NCI-H526 (cell line): ENCODE data around the gene LSM7.

Source experiments
- DNase-seq, 2 experiments: peaks; one replicate each; lab custom pipeline; 2025; lab: John Stamatoyannopoulos, UW

Gene LSM7

GRCh38 chr19:2328401-2329148 is at the start of gene LSM7, which contains the start of gene SPPL2B:
Gene LSM7, minus strand, starts transcription at chr19:2328586. Its CDS starts 20 bp downstream, at chr19:2328566.
Gene SPPL2B, plus strand, starts transcription at chr19:2328684. Its CDS starts 26 bp downstream, at chr19:2328710.
- DNase-seq: peak; percentile 53 to 87

GRCh38 chr19:2376784-2377519 is 48.6 kb upstream of the LSM7 start:
- no peak for DNase-seq

GRCh38 chr19:2375353-2376121 is 47.2 kb upstream of the LSM7 start:
- no peak for DNase-seq

GRCh38 chr19:2374808-2375207 is 46.4 kb upstream of the LSM7 start:
- no peak for DNase-seq

- DNase-seq: no peak
Observed at GRCh38 chr19:2372076-2372612, 43.8 kb upstream of the LSM7 start.

GRCh38 chr19:2371656-2372055 is 43.3 kb upstream of the LSM7 start:
- no peak for DNase-seq

GRCh38 chr19:2365201-2365970 is 37.0 kb upstream of the LSM7 start:
- DNase-seq: no peak

- DNase-seq: no peak
Observed at GRCh38 chr19:2363419-2363818, 35.0 kb upstream of the LSM7 start.

GRCh38 chr19:2362970-2363300 is 34.5 kb upstream of the LSM7 start:
- DNase-seq: no peak

GRCh38 chr19:2362046-2362969 is 33.9 kb upstream of the LSM7 start:
- DNase-seq: no peak

- DNase-seq: no peak
Observed at GRCh38 chr19:2361246-2362045, 33.1 kb upstream of the LSM7 start.

GRCh38 chr19:2360833-2361232 is 32.4 kb upstream of the LSM7 start:
- DNase-seq: no peak

- no peak for DNase-seq
Observed at GRCh38 chr19:2359992-2360685, 31.8 kb upstream of the LSM7 start, which contains the start of gene TMPRSS9. Gene TMPRSS9, plus strand, starts transcription at chr19:2360265. Its CDS starts 29,521 bp downstream, at chr19:2389786.

- DNase-seq: no peak
Observed at GRCh38 chr19:2358548-2359173, 30.3 kb upstream of the LSM7 start.

GRCh38 chr19:2357279-2358206 is 29.2 kb upstream of the LSM7 start:
- no peak for DNase-seq

- DNase-seq: no peak
Observed at GRCh38 chr19:2356036-2356646, 27.8 kb upstream of the LSM7 start.
